H1 (cell line): ENCODE data around the gene TLE4. TPM values are rescaled to one million over a fixed set of nuclear protein-coding genes. Genes with fewer than 3 reads are reported as not detected.

ENCODE experiments used
- ASH2L ChIP-seq: fragments of 200-600, 300-600 bp; sonication (generic); IDR thresholded peaks from one replicate; pipeline ENCODE4 v1.7.1; 2017; ENCODE audit warnings: low read length
- BACH1 ChIP-seq: IDR thresholded peaks from 2 replicates; pipeline ENCODE4 v1.6.1; 2012; ENCODE audit warnings: low read length, improper control_type of control experiment
- CBX5 ChIP-seq: fragments of 300-800, 300-1000 bp; sonication (generic); IDR thresholded peaks from 2 replicates; pipeline ENCODE4 v1.7.1; 2016; ENCODE audit warnings: antibody characterized with exemption, low read length, low read depth
- CREB1 ChIP-seq: IDR thresholded peaks from 2 replicates; pipeline ENCODE4 v1.6.1; 2012; ENCODE audit warnings: inconsistent platforms
- HDAC6 ChIP-seq: IDR thresholded peaks from one replicate; pipeline ENCODE4 v1.7.1; 2012; ENCODE audit warnings: low read depth, mild to moderate bottlenecking, inconsistent platforms, low read length, moderate library complexity
- KDM1A ChIP-seq: fragments of 200-600, 300-600 bp; sonication (generic); IDR thresholded peaks from 2 replicates; pipeline ENCODE4 v1.7.1; 2016; ENCODE audit warnings: mild to moderate bottlenecking, low read length, borderline replicate concordance
- SRF ChIP-seq: IDR thresholded peaks from 2 replicates; pipeline ENCODE4 v1.6.1; 2011; ENCODE audit warnings: mild to moderate bottlenecking, low read depth, low read length, moderate library complexity
- TAF7 ChIP-seq: optimal IDR thresholded peaks from 2 replicates; pipeline ENCODE3; 2011; ENCODE audit warnings: low read depth, mild to moderate bottlenecking, inconsistent platforms, low read length, moderate library complexity, borderline replicate concordance
- polyA plus RNA-seq, 7 experiments: library from polyadenylated mRNA; depleted of rRNA in 3 of 7; stranded (reverse) in 5 of 7; unstranded in 2 of 7; fragments of >200 nt in 5 of 7; fragments of 200-250 nt in 2 of 7; gene quantifications; 1 replicate in 5 of 7; 2 replicates in 1 of 7; 4 replicates in 1 of 7; pipeline versions ENCODE4 v1.2.1 to v1.2.3, GENCODE V29; 2011 to 2013; ENCODE audit warnings: missing spikeins in 2 of 7, mixed read lengths in 2 of 7
- total RNA-seq: library from RNA; stranded (reverse); fragmentation: NEBNext Ultra II Directional; extraction: Animal tissue kit (Norgen Biotek cat#: 25700); gene quantifications from 2 replicates; pipeline ENCODE4 v1.2.1, GENCODE V29; 2021
- TF ChIP-seq, protein P1 (sequence below): fragments of 300-600 bp; sonication (generic); IDR thresholded peaks from 2 replicates; pipeline ENCODE4 v1.7.1; 2012; ENCODE audit warnings: low read length, moderate library complexity, mild to moderate bottlenecking, inconsistent platforms; ENCODE audit not compliant: insufficient replicate concordance
- TF ChIP-seq, protein P2 (sequence below): IDR thresholded peaks from 2 replicates; pipeline ENCODE4 v1.6.1; 2011; ENCODE audit warnings: low read length, improper control_type of control experiment

The TLE4 gene
- total and polyA plus RNA-seq, 2 of the 8 experiments (the other 6 are each of a cell fraction or from before 2014, with no cell fraction given) = 32.4 to 36.9 TPM

DNA sequence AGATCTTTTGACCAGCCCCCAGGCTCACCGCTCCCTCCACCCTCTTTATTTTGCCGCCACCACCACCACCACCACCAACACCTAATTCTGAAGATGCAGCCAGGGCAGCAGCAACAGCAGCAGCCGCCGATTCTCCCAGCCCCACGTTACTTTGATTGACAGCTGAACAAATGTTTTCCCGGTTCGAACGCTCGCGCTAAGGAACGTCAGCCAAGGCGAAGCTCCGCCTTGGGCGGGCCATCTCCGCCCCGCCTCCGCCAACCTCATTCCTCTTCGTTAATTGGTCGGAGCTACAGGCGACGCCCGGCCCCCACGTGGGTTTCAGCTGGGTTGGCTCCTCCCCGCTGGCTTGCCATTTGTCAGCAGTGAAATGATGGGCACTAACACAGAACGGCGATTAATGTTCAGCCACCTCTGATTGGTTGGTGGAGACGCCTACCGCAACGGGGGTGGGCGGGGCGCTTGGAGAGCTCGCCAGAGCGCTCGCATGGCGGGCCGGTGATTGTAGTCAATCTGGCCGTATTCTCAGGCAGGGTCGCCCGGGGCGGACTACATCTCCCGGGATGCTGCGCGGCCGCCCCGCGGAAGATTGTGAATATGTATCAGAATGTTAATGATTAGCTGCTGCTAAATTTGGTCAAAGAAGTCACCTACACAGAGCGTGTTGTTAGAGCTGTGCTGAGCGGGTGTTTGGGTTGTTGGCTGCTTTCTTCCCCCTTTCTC lies at the start of gene TLE4 (continued):
- TF ChIP-seq, protein P1, sequence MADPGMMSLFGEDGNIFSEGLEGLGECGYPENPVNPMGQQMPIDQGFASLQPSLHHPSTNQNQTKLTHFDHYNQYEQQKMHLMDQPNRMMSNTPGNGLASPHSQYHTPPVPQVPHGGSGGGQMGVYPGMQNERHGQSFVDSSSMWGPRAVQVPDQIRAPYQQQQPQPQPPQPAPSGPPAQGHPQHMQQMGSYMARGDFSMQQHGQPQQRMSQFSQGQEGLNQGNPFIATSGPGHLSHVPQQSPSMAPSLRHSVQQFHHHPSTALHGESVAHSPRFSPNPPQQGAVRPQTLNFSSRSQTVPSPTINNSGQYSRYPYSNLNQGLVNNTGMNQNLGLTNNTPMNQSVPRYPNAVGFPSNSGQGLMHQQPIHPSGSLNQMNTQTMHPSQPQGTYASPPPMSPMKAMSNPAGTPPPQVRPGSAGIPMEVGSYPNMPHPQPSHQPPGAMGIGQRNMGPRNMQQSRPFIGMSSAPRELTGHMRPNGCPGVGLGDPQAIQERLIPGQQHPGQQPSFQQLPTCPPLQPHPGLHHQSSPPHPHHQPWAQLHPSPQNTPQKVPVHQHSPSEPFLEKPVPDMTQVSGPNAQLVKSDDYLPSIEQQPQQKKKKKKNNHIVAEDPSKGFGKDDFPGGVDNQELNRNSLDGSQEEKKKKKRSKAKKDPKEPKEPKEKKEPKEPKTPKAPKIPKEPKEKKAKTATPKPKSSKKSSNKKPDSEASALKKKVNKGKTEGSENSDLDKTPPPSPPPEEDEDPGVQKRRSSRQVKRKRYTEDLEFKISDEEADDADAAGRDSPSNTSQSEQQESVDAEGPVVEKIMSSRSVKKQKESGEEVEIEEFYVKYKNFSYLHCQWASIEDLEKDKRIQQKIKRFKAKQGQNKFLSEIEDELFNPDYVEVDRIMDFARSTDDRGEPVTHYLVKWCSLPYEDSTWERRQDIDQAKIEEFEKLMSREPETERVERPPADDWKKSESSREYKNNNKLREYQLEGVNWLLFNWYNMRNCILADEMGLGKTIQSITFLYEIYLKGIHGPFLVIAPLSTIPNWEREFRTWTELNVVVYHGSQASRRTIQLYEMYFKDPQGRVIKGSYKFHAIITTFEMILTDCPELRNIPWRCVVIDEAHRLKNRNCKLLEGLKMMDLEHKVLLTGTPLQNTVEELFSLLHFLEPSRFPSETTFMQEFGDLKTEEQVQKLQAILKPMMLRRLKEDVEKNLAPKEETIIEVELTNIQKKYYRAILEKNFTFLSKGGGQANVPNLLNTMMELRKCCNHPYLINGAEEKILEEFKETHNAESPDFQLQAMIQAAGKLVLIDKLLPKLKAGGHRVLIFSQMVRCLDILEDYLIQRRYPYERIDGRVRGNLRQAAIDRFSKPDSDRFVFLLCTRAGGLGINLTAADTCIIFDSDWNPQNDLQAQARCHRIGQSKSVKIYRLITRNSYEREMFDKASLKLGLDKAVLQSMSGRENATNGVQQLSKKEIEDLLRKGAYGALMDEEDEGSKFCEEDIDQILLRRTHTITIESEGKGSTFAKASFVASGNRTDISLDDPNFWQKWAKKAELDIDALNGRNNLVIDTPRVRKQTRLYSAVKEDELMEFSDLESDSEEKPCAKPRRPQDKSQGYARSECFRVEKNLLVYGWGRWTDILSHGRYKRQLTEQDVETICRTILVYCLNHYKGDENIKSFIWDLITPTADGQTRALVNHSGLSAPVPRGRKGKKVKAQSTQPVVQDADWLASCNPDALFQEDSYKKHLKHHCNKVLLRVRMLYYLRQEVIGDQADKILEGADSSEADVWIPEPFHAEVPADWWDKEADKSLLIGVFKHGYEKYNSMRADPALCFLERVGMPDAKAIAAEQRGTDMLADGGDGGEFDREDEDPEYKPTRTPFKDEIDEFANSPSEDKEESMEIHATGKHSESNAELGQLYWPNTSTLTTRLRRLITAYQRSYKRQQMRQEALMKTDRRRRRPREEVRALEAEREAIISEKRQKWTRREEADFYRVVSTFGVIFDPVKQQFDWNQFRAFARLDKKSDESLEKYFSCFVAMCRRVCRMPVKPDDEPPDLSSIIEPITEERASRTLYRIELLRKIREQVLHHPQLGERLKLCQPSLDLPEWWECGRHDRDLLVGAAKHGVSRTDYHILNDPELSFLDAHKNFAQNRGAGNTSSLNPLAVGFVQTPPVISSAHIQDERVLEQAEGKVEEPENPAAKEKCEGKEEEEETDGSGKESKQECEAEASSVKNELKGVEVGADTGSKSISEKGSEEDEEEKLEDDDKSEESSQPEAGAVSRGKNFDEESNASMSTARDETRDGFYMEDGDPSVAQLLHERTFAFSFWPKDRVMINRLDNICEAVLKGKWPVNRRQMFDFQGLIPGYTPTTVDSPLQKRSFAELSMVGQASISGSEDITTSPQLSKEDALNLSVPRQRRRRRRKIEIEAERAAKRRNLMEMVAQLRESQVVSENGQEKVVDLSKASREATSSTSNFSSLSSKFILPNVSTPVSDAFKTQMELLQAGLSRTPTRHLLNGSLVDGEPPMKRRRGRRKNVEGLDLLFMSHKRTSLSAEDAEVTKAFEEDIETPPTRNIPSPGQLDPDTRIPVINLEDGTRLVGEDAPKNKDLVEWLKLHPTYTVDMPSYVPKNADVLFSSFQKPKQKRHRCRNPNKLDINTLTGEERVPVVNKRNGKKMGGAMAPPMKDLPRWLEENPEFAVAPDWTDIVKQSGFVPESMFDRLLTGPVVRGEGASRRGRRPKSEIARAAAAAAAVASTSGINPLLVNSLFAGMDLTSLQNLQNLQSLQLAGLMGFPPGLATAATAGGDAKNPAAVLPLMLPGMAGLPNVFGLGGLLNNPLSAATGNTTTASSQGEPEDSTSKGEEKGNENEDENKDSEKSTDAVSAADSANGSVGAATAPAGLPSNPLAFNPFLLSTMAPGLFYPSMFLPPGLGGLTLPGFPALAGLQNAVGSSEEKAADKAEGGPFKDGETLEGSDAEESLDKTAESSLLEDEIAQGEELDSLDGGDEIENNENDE = no peak
- TF ChIP-seq ASH2L (no peak), TAF7 (peak; percentile 97), SRF (peak; percentile 66; the same call in 1 of the 2 replicates), BACH1 (peak; percentile 63), HDAC6 (no peak), CREB1 (peak; percentile 84), KDM1A (no peak), CBX5 (no peak)
- TF ChIP-seq, protein P2, sequence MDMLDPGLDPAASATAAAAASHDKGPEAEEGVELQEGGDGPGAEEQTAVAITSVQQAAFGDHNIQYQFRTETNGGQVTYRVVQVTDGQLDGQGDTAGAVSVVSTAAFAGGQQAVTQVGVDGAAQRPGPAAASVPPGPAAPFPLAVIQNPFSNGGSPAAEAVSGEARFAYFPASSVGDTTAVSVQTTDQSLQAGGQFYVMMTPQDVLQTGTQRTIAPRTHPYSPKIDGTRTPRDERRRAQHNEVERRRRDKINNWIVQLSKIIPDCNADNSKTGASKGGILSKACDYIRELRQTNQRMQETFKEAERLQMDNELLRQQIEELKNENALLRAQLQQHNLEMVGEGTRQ = no peak; the same call in 1 of the 2 replicates
